LNCAP (cell line): ENCODE measurements around the gene DAPK3.

Source experiments
- TF ChIP-seq, protein P1 (sequence below): fragments of 450-650 bp; IDR thresholded peaks from 2 replicates; pipeline ENCODE4 v1.5.1; 2017; ENCODE audit warnings: mild to moderate bottlenecking

The DAPK3 gene

DNA sequence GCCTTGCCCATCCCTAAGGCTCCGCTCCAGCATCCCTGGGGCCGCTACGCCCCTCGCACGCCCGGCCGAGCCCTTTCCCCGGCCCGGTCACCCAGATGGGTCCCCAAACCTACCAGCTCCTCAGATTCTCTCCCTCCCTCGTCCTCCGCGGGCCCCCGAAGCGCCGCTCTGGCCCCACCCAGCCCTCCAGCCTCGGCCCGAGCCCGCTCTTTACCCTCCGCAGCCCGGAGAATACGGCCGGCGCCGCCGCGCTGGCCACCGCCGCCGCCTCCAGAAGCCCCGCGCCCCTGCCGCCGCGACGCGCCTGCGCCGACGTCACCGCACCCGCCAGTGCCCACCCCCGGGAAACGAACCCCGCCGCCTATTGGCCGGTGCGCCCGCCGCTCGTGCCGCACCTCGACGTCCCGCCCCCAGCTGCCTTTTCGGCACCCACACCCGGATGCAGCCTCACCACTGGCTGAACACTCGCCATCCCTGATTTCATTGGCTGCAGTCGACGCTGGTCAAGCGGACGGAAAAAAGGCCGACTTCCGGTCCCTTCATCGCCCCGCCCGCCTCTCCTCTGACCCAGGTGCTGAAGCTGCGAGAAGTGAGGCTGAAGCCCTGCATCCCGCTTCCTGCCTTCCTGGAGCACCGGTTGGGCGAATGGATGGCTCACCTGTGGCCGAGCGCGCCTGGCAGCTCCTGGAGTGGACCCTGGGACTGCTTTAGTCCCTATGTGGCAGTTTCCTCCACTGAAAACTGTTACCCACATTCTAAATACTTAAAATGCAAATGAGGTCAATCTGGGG is at the start of gene DAPK3:
TSS of gene DAPK3 (minus strand) at position 292 of the 791 bp plus-strand sequence. CDS start 1,364 bp downstream, outside the sequence.
- TF ChIP-seq, protein P1, sequence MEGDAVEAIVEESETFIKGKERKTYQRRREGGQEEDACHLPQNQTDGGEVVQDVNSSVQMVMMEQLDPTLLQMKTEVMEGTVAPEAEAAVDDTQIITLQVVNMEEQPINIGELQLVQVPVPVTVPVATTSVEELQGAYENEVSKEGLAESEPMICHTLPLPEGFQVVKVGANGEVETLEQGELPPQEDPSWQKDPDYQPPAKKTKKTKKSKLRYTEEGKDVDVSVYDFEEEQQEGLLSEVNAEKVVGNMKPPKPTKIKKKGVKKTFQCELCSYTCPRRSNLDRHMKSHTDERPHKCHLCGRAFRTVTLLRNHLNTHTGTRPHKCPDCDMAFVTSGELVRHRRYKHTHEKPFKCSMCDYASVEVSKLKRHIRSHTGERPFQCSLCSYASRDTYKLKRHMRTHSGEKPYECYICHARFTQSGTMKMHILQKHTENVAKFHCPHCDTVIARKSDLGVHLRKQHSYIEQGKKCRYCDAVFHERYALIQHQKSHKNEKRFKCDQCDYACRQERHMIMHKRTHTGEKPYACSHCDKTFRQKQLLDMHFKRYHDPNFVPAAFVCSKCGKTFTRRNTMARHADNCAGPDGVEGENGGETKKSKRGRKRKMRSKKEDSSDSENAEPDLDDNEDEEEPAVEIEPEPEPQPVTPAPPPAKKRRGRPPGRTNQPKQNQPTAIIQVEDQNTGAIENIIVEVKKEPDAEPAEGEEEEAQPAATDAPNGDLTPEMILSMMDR: no peak

DNA sequence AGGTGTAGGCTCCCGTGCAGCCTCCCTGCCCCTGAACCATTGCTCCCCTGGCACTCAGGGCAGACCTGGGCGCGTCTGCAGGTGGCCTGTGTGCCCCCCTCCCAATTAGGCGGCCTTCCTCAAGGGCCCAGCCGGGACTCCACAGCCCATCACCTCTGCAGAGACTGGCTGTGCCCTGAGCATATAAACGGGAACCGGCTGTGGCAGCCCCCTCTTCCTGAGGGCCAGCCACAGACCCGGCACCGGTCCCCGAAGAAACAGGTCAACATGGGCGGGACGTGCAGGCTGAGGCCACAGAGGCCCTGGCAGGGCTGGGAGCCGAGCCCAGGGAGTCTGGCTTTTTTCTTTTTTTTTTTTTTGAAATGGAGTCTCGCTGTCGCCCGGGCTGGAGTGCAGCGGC is 48.7 kb upstream of the DAPK3 start:
- TF ChIP-seq, protein P1: no peak

DNA sequence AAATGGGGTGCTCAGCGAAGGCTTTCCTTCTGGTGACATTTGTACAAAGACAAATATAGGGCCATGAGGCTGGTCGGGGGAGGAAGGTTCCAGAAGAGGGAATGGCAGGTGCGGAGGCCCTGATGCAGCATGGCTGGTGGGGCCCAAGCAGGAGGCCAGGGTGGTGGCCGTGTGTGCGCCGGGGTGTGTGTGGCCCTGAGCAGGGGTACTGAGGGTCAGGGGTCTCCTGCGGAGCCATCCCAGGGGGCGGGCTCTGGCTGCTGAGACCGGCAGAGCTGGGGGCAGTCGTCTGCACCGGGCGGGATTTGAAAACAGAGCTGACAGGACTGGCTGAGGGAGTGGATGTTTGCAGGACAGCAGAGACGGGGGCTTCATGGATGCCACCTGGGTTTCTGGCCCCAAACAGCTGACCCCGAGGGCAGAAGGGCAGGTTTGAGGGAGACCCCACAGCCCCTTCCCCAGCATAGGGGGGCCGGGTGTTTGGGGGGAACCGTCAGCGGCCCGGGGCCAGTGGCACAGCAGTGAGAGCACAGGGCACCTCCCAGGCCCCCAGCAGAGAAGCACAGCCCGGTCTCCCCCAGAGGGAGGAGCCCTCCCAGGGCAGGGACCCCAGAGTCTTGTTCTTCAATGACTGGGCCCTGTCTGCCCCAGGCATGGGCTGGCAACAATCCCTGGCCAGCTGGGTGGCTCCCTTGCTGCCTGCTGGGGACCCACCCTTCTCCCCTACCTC is 48.0 kb upstream of the DAPK3 start:
- TF ChIP-seq, protein P1: no peak

DNA sequence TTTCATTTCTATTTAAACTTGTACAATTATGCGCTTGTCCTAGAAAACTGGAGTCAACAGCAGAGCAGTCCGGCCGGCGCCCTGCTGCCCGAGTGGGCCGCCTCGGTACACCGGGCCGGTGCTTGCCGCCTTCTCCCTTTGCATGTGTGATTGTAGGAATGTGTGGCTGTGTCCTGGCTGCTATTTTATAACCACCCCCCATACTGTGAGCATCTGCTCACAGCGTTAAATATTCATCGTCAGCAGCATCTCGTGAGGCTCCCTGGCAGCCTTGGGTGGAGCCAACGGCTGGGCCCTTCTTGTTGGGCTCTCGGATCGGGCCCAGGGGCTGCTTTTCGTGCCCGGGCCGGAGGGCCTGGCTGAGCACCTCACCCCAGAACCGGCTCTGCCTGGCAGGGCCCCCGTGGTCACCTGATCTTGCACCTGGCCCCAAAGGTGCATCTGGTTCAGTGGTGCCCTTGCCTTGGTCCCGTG is 47.3 kb upstream of the DAPK3 start:
- TF ChIP-seq, protein P1: no peak

DNA sequence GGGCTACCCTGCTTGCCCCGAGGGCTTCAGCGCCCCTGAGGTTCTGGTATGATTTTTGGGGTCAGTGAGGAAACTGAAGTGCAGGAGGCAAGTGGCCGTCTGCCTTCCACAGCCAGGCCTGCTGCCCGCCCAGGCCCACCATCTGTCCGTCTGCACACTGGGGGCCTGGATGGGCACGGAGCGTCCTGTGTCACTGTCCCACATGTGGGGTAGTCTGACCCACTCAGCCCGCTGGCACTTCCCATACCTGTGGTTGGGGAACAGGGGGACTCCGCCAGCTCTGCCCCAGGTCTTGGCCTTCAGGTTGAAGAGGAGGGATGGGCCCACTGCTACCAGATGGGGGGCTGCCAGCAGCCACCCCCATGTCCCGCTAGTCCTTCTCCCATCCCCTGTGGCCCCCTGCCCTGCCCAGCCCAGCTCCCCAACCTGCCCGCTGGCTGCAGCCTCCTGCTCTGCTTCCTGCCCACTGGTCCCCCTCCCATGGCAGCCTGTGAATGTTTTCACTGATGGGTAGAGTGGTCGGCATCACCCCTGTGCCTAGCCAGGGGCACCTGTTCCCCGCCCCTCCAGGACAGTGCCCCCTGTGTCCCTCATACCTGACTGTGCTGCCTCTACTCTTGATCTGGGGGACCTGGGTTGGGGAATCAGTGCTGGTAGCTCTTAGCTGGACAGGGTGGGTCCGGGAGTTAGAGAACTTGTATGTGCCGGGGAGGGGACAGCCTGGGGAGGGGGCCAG is 46.2 kb upstream of the DAPK3 start:
- TF ChIP-seq, protein P1: no peak

DNA sequence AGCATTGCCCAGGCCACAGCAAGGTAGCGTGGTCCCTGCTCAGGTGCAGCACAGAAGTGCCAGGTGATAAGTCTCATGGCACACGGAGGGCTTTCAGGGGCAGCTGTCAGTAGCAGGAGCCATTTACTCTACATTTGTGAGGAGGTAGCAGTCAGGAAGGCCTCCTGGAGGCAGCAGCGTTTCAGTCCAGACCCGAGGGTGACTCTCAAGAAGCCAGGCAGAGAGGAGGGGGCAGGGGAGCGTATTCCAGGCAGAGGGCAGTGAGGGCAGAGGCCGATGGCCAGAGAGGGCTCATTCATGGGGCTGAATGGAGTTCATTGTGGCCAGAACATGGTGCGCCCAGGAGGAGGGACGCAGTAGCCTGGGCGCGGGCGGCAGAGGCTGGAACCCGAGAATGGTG is 45.6 kb upstream of the DAPK3 start:
- TF ChIP-seq, protein P1: no peak

DNA sequence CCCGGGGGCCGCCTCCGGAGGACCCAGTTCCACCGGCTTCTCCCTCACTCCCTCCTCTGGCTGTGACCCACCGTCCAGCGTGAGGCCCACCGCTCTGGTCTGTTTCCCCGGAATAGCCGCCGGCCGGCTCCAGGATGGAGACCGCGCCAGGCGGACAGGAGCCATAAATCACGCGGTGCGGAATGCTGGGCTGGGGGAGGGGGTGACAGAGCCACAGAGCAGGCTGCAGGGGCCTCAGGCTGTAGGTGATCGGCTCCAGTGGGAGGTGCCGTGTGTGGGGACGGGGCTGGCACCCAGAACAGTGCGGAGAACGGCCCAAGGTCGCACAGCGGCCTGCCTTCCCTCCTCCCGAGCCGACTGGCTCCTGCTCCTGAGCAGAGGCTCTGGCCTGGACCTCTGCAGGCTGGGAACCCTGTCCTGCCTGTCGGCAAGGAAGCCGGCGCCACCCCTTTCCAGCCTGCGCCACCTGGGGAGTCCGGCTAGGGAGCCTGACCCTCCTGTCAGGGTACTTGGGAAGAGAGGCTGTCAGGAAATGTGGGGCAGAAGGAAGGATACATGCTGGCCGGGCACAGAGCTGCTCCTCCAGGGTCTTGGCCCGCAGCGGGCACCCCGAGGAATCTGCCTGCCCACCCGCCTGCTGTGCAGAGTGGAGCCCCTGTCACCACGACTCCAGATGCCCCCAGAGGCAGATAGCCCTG is 45.0 kb upstream of the DAPK3 start:
- TF ChIP-seq, protein P1: no peak
